A673 (cell line): Measurements from ENCODE around the gene FNDC3B. TPM values are rescaled to one million over a fixed set of nuclear protein-coding genes. Genes with fewer than 3 reads are reported as not detected.

Experiments used
- BruUV-seq: library from RNA; stranded (reverse); fragments of 400-500 nt; replicated peaks from 2 replicates; lab custom pipeline; 2021; lab: Mats Ljungman, UMichigan
- CTCF ChIA-PET: fragments of 300-600 bp; sonication (Branson Sonifier 250); formaldehyde crosslinking; loops from one replicate; lab custom pipeline; 2022; ENCODE audit warnings: antibody characterized with exemption; lab: Charles Lee
- POLR2A ChIA-PET: fragments of 300-600 bp; sonication (Branson Sonifier 250); formaldehyde crosslinking; loops from one replicate; lab custom pipeline; 2022; ENCODE audit warnings: antibody characterized with exemption; ENCODE audit not compliant: low non-redundant PET; lab: Charles Lee
- DNase-seq: peaks from one replicate; pipeline ENCODE4 v3.0.0-alpha.2; 2015; ENCODE audit warnings: low spot score
- H3K27ac ChIP-seq: fragments of 200-600 bp; sonication (generic); 2 replicates; pipeline ENCODE4 v1.5.1; 2016; ENCODE audit warnings: mixed run types, low read depth, mild to moderate bottlenecking, mixed read lengths, antibody characterized with exemption, low read length; ENCODE audit not compliant: poor library complexity, severe bottlenecking
- H3K27me3 ChIP-seq: fragments of 200-600 bp; sonication (generic); replicated peaks from 2 replicates; pipeline ENCODE4 v1.6.1; 2017; ENCODE audit warnings: mixed run types, low read depth, mild to moderate bottlenecking, mixed read lengths, antibody characterized with exemption, low read length; ENCODE audit not compliant: insufficient read depth, poor library complexity
- H3K36me3 ChIP-seq: fragments of 200-600 bp; sonication (generic); 2 replicates; pipeline ENCODE4 v1.6.1; 2016; ENCODE audit warnings: mixed run types, mild to moderate bottlenecking, mixed read lengths, antibody characterized with exemption, low read length; ENCODE audit not compliant: insufficient read depth, poor library complexity, severe bottlenecking
- H3K4me1 ChIP-seq: fragments of 200-600 bp; sonication (generic); 2 replicates; pipeline ENCODE4 v1.6.1; 2017; ENCODE audit warnings: mixed run types, mild to moderate bottlenecking, mixed read lengths, antibody characterized with exemption, low read length; ENCODE audit not compliant: insufficient read depth, poor library complexity, severe bottlenecking
- H3K4me3 ChIP-seq: fragments of 200-600 bp; sonication (generic); 2 replicates; pipeline ENCODE4 v1.5.1; 2016; ENCODE audit warnings: low read depth, mixed run types, mild to moderate bottlenecking, mixed read lengths, low read length; ENCODE audit not compliant: poor library complexity, severe bottlenecking
- H3K9me3 ChIP-seq: fragments of 200-600 bp; sonication (generic); 2 replicates; pipeline ENCODE4 v1.6.1; 2016; ENCODE audit warnings: mixed run types, low read depth, mild to moderate bottlenecking, mixed read lengths, antibody characterized with exemption, low read length; ENCODE audit not compliant: poor library complexity, severe bottlenecking
- CTCF ChIP-seq: fragments of 300-800, 200-600 bp; sonication (generic); conservative IDR thresholded peaks from 2 replicates; pipeline ENCODE4 v1.5.1; 2017; ENCODE audit warnings: low read depth, mild to moderate bottlenecking, antibody characterized with exemption, low read length, moderate library complexity, mixed read lengths
- EZH2 ChIP-seq: fragments of 200-600 bp; sonication (generic); IDR thresholded peaks from 2 replicates; pipeline ENCODE4 v1.6.1; 2017; ENCODE audit warnings: borderline replicate concordance, low read depth, mild to moderate bottlenecking, mixed read lengths, antibody characterized with exemption, low read length; ENCODE audit not compliant: poor library complexity, severe bottlenecking
- intact Hi-C: fragments of 100-400 bp; cut with micrococcal nuclease; formaldehyde crosslinking; loops from one replicate; pipeline ENCODE4 v1.10.0; 2022; ENCODE audit not compliant: unreplicated experiment
- total RNA-seq: library from RNA; stranded (reverse); gene quantifications from 2 replicates; pipeline ENCODE4 v1.2.3, GENCODE V29; 2021

Gene FNDC3B
- total RNA-seq, 1 experiment from 2014 or later, result 50.8 TPM

- no TSS peak for BruUV-seq
- CTCF ChIA-PET, result no interaction called here
- H3K36me3 ChIP-seq, result no peaks in the 10 kb centered on the region
Observed at GRCh38 chr3:172118019-172118418, 78.6 kb downstream of the FNDC3B start.

DNA sequence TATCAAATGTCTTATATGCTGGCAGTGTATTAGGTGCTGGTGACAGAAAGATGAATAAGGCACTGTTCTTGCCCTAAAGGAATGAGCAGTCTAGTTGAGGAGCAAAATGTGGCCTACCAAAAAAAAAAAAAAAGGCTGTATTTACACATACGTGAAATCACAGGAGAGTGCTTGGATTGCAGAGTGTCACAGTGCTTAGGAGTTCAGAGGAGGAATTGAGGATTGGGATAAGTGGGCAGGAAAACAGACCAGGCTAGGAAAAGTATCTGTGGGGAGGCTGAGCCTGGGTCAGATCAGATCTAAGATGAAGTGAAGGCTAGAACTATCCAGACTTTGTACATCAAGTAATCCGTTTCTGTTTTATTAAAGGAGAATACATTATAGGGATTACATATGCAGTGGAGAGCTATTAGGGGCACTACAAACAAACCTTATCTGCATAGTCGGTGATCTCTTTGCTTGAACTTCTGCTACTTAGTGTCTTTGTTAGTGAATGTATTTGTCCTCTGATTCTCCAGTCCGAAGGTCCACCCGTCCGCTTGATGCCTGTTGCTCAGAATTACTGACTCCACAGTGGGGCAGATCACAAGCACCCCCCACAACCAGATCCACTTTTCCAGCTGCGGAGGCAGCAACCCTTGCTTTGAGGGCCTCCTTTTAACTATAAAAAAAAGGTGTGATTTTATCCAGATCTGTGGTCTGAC is 80.0 kb downstream of the FNDC3B start:
- no TSS peak for BruUV-seq
- Histone ChIP-seq H3K27me3 (no peaks in the 10 kb centered on the region), H3K36me3 (no peaks in the 10 kb centered on the region), H3K9me3 (no peaks in the 10 kb centered on the region), H3K4me3 (no peak overlapping the region), H3K4me1 (no peaks in the 10 kb centered on the region), H3K27ac (no peak overlapping the region)
- CTCF ChIA-PET, result no interaction called here
- POLR2A ChIA-PET, result no interaction called here
- TF ChIP-seq EZH2 (no peak), CTCF (no peak)
- DNase-seq, result no peak
- intact Hi-C loops, result no loop called here

More at GRCh38 chr3:172118019-172118418, 78.6 kb downstream of the FNDC3B start:
- no peaks in the 10 kb centered on the region for H3K27me3 ChIP-seq
- no peaks in the 10 kb centered on the region for H3K4me1 ChIP-seq
- H3K9me3 ChIP-seq, result no peaks in the 10 kb centered on the region
- DNase-seq, result no peak
- TF ChIP-seq CTCF (no peak), EZH2 (no peak)
- intact Hi-C loops, result no loop called here
- POLR2A ChIA-PET, result no interaction called here
- H3K27ac ChIP-seq, result no peak overlapping the region
- H3K4me3 ChIP-seq, result no peak overlapping the region

GRCh38 chr3:172120912-172121311 is 81.5 kb downstream of the FNDC3B start:
- CTCF ChIA-PET, result no interaction called here

More at GRCh38 chr3:172120912-172121311, 81.5 kb downstream of the FNDC3B start:
- Histone ChIP-seq H3K4me3 (no peak overlapping the region), H3K4me1 (peaks cover 14% of the 10 kb centered on the region), H3K9me3 (no peaks in the 10 kb centered on the region), H3K27me3 (no peaks in the 10 kb centered on the region), H3K36me3 (no peaks in the 10 kb centered on the region), H3K27ac (no peak overlapping the region)
- POLR2A ChIA-PET, result no interaction called here
- no peak for TF ChIP-seq EZH2
- no peak for TF ChIP-seq CTCF
- DNase-seq, result no peak
- BruUV-seq, result no TSS peak
- intact Hi-C loops, result no loop called here
